Keratinocyte (primary cell): Measurements from ENCODE around the gene ADGRB2.

Source experiments
- CTCF ChIP-seq, 3 experiments: IDR thresholded peaks in 1 of 3; conservative IDR thresholded peaks in 1 of 3; optimal IDR thresholded peaks in 1 of 3; 2 replicates in 2 of 3; 3 replicates in 1 of 3; pipeline versions ENCODE3 to v1.5.1; 2011; ENCODE audit warnings: low read length in 3 of 3, mild to moderate bottlenecking in 3 of 3, moderate library complexity in 2 of 3, control low read depth in 1 of 3, inconsistent platforms in 1 of 3; ENCODE audit not compliant: insufficient read depth in 2 of 3; ENCODE audit errors: extremely low read depth in 1 of 3
- EZH2 ChIP-seq: IDR thresholded peaks from one replicate; pipeline ENCODE4 v1.6.1; 2012; ENCODE audit warnings: inconsistent platforms, mild to moderate bottlenecking, low read length, moderate library complexity

DNA sequence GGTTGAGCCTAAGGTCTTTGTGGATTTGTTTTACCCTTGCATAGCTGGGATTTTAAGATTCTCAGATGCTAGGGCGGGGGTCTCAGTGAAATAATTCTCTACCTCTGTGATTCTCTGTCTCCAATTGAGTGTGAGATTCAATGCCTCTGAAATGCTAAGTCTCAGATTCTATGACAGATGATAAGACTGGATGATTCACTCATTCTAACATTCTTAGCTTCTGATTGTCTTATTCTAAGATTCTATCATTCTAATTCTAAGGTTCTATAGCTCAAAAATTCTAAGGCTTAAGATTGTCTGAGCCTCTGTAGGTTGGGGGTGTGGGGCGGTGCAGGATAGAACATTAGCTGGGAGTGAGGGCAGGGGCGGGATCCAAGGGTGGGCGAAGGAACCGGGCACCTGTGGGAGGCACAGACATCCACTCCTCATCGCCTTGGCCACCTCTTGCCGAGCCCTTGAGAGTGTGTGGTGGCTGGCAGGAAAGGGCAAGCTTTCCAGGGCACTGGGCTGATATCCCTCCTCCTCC is 29.5 kb downstream of the ADGRB2 start:
- no peak for TF ChIP-seq CTCF (optimal IDR thresholded peaks at IDR 0.05 in 1 of 3, IDR thresholded peaks at IDR 0.05 in 1 of 3, conservative IDR thresholded peaks at IDR 0.05 in 1 of 3; ENCODE audit: extremely low read depth in 1 of 3, insufficient read depth in 2 of 3, low read length in 3 of 3)
- TF ChIP-seq EZH2: no peak
